MG63 (cell line): ENCODE data around the gene PARP8. TPM values are rescaled to one million over a fixed set of nuclear protein-coding genes. Genes with fewer than 3 reads are reported as not detected.

Experiments
- DNase-seq: peaks from one replicate; pipeline ENCODE4 v3.0.0-alpha.2; 2020
- H3K27me3 ChIP-seq: fragments of 250-450 bp; sonication (Bioruptor Pico); 2 replicates; pipeline ENCODE4 v1.5.1; 2020; ENCODE audit warnings: mild to moderate bottlenecking, moderate library complexity
- H3K36me3 ChIP-seq: fragments of 250-450 bp; sonication (Bioruptor Pico); 2 replicates; pipeline ENCODE4 v1.5.1; 2020; ENCODE audit warnings: mild to moderate bottlenecking, moderate library complexity
- H3K4me3 ChIP-seq: fragments of 250-450 bp; sonication (Bioruptor Pico); 2 replicates; pipeline ENCODE4 v1.5.1; 2020; ENCODE audit warnings: mild to moderate bottlenecking, moderate library complexity
- H3K9me3 ChIP-seq: fragments of 250-450 bp; sonication (Bioruptor Pico); 2 replicates; pipeline ENCODE4 v1.5.1; 2020; ENCODE audit warnings: mild to moderate bottlenecking, moderate library complexity
- total RNA-seq: library from RNA; depleted of rRNA; stranded (reverse); fragments of >200 nt; shearing (Covaris generic); gene quantifications from 2 replicates; pipeline ENCODE4 v1.2.3, GENCODE V29; 2014; ENCODE audit warnings: low replicate concordance; rRNA removed

Gene PARP8
- total RNA-seq, 1 experiment from 2014 or later, result 0.66 TPM

DNA sequence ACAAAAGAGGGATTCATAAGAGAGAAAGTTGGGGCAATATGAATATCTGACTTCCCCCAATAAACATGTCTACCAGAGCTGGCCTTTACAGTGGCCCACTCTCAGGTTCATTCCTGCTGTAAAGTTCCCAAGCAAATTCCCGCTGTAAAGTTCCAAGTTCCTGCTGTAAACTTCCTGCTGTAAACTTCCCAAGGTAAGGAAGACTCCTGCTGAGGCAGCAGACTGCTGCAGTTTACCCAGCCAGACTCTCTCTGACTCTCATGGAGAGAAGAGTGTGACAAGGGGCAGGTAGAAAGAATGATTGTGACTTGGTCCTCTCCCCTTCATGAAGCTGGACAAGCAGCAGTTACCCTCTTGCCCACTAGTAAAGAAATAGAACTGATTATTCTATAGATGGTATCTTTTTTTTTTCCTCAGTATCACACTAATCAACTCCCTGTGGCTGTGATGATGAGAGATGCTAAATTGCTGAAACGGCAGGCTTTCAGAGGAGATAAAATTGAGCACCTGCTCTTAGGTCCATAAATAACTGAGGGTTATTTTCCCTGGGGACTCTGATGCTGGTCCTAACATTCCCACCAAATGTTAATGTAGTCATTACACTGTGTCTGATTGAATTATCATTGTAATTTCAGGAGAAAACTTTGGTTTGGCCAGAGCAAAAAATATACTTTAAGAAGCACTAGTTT is 220.4 kb downstream of the PARP8 start:
- Histone ChIP-seq H3K9me3 (no peaks in the 10 kb centered on the region), H3K27me3 (no peaks in the 10 kb centered on the region), H3K4me3 (no peak overlapping the region), H3K36me3 (no peaks in the 10 kb centered on the region)
- no peak for DNase-seq

DNA sequence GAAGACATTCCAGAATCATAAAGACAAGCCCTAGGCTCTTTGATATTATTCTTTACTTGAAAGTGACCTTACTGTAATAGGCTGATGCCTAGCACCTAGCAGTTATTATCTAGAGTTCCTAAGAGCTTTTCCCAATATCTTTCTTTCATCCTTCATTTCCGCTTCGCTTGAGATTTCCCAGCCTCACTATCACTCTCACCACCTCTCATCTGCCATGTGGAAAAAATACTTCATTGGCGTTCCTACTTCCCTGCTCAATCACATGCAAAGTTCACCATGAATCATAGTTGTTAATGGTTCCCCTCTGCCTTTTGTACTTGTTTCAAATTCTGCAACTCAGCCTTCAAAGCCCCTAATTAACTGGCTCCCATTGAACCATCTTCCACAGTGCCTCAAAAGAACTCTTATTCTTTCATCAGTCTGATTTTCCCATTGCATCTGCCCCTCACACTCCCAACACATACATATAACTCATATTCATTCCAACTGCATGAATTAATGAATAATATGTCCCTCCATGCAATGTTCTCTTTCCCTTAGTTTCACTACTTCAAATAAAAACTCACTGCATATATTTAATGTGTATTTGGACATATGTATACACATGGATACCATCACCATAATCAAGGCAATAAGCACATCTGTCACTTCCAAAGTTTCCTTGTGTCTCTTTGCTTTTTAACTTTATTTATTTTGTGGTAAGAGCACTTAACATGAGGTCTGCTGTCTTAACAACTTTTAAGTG is 221.6 kb downstream of the PARP8 start:
- H3K4me3 ChIP-seq, result no peak overlapping the region
- H3K36me3 ChIP-seq, result no peaks in the 10 kb centered on the region
- DNase-seq, result no peak
- no peaks in the 10 kb centered on the region for H3K9me3 ChIP-seq
- no peaks in the 10 kb centered on the region for H3K27me3 ChIP-seq

DNA sequence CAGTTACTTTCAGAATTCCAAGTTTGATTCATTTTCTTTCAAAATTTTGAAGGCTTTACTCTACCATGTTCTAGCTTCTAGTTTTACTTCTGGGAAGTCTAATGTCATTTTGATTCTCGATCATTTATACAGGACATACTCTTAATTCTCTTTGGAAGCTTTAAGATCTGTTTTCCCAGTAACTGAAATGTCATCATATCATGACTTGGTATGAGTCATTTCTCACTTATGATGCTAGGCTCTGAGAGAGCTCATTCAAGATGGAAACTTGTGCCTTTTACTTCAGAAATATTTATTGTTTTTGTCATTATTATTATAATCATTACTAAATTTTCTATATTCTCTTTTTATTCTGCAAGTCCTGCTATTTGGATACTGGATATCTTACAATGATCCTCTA is 222.3 kb downstream of the PARP8 start:
- H3K9me3 ChIP-seq, result no peaks in the 10 kb centered on the region
- no peaks in the 10 kb centered on the region for H3K36me3 ChIP-seq
- H3K4me3 ChIP-seq, result no peak overlapping the region
- DNase-seq, result no peak
- no peaks in the 10 kb centered on the region for H3K27me3 ChIP-seq

DNA sequence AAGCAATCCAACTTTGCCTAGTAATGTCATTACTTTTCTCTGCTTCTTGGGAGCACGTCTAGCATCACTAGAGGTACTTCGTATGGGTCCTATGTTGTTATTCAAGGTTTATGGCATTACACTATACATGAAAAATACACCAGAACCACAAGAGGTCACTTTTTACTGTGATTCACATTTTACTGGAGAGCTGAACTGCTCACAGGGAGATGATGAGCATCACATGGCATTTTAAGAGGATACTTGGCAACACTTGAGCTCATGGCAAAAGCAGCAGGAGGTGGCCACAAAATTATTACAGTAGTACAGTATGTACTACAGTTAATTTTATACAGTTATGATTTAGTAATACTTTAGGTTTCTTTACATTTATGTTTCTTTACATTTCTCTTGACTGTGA is 223.4 kb downstream of the PARP8 start:
- Histone ChIP-seq H3K9me3 (no peaks in the 10 kb centered on the region), H3K36me3 (no peaks in the 10 kb centered on the region), H3K4me3 (no peak overlapping the region), H3K27me3 (no peaks in the 10 kb centered on the region)
- DNase-seq, result no peak

Other genes starting within 250 kb of the PARP8 start
- 4.1 and 5.8 TPM in 2 replicates for gene EMB, start 225.3 kb upstream of the PARP8 start, total RNA-seq